PC-9 (cell line): ENCODE results near the gene MXRA8.

Experiments used
- EZH2 ChIP-seq: fragments of 200-600 bp; sonication (generic); IDR thresholded peaks from 2 replicates; pipeline ENCODE4 v1.8.0; 2017; ENCODE audit warnings: antibody characterized with exemption, low read depth
- TF ChIP-seq, protein P1 (sequence below): fragments of 200-600 bp; sonication (generic); conservative IDR thresholded peaks from 2 replicates; pipeline ENCODE4 v1.6.1; 2017; ENCODE audit warnings: mixed run types, antibody characterized with exemption, mild to moderate bottlenecking, moderate library complexity

DNA sequence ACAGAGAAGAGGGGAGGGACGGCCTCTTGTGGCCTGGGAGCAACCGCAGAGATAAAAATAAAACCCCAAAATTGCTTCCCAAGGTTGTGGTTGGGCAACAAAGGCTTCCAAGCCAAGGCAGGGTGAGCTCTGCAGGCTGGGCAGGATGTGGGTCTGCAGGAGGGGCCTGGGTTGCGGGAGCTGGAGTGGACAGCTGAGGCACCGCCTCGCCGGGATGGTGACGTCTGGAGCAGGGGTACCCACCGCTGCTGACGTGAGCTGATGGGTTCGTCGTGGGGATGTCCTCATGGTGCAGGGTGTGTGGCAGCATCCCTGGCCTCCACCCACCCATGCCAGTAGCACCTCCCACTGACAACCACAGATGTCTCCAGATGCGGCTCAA is 13.0 kb upstream of the MXRA8 start:
- TF ChIP-seq, protein P1, sequence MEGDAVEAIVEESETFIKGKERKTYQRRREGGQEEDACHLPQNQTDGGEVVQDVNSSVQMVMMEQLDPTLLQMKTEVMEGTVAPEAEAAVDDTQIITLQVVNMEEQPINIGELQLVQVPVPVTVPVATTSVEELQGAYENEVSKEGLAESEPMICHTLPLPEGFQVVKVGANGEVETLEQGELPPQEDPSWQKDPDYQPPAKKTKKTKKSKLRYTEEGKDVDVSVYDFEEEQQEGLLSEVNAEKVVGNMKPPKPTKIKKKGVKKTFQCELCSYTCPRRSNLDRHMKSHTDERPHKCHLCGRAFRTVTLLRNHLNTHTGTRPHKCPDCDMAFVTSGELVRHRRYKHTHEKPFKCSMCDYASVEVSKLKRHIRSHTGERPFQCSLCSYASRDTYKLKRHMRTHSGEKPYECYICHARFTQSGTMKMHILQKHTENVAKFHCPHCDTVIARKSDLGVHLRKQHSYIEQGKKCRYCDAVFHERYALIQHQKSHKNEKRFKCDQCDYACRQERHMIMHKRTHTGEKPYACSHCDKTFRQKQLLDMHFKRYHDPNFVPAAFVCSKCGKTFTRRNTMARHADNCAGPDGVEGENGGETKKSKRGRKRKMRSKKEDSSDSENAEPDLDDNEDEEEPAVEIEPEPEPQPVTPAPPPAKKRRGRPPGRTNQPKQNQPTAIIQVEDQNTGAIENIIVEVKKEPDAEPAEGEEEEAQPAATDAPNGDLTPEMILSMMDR, result no peak
- TF ChIP-seq EZH2, result no peak
